GM19397 (cell line): ENCODE results near the gene LRRC4C.

Experiments
- ATAC-seq: cut with Tn5 transposase; IDR thresholded peaks from one replicate; pipeline ENCODE4 v1.9.1; 2021; ENCODE audit warnings: mild to moderate bottlenecking, moderate library complexity; ENCODE audit not compliant: unreplicated experiment

LRRC4C gene

GRCh38 chr11:40391679-40392078, 1067.8 kb downstream of the LRRC4C start:
- ATAC-seq, result no peak

DNA sequence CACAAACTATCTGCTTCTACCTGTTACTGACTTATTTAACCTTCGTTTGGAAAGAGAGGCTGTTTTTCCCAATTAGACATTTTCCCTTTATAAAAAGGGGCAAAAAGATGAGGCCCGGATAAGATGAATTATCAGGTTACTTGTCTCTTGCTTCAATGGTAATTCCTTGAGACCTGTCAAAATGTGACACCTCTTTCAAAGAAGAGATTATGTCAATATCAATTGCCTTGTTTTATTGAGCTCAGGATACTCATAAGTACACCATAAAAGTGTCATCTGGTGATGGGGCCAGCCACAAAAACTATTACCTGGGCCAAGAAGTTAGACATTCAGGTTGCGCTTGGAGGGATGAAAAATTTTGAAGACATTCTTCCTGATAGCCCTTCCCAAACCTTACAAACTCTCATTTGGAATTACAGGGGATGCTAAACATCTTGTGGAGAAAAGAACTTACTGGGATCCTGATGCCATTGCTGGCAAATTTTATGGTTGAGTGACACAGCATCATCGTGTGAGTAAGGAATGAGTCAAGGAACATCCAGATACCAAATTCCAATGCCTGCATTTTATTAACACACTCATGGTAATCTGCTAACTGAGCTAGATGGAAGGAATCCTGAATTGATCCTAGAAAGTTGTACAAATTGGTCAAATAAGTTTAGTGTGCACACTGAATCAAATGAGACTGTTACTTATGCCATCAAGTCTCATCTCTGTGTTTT, 1071.2 kb downstream of the LRRC4C start:
- no peak for ATAC-seq

DNA sequence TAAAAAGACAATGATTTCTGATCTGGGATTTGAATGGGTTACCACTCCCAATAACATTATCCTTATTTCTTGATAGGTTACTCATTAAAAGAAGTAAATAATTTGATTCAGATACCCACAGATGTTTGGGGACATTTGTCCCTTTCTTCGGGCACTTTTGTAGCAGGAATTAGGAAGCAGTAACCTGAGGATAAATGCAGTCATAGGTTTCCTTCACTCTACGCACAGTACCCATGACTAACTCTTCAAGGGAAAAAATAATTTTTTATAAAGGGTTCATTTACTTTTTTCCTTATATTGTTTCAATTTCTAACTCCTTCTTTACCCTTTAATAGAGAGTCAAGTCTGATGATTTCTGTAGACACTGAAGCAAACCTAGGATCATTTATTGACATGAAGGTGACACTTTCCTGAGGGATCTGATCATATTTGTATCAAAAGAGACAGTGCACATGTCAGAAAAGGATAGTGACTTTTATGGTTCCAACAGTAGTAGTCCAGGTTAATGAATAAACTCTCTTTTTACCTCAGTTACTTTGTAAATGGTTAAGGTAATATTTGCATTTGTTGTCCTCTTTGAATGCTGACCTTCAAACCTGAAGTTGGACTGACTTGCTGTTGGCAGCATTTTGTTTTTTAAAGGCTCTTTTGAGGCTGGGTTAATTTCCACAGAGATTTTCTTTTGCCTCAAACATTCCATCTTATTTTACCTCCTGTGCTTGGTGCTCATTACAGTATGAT, 1072.0 kb downstream of the LRRC4C start:
- ATAC-seq, result no peak

- ATAC-seq, result no peak
Measured at GRCh38 chr11:40384991-40385390, 1074.5 kb downstream of the LRRC4C start.

DNA sequence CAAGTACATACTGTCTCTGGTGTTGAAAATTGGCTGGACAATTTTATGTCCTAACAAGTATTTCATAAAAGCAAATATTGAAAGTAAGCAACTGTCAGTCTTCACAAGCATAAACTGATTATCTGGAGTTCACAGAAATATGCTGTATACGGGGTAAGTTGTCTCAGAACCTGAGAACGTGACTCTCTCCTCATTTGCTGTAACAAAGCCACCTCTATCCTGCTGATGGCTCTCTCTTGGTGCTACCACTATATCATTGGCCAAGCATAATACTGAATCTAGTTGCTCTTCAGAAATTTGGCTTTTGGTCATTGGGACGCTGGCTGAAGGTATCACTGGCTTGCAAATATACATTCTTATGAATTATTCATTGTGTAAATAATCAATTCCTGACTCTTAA, 1078.0 kb downstream of the LRRC4C start:
- no peak for ATAC-seq

DNA sequence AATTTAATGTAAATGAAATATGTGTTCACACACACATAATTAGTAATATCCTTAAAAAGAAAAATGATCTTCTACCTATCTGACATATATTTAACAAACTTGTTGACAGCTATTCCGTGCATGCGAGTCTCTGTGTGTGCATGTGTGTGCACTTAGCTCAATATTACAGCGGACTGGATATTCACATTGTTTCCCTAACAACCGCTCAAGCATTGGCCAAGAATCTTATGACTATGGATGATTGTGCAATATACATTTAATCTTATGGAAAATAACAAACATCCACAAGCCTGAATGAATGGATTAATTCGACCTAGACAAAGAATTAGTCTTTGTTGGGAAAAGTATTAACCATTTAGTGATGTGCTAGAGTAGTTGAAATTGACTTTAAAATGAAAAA, 1078.6 kb downstream of the LRRC4C start:
- no peak for ATAC-seq

DNA sequence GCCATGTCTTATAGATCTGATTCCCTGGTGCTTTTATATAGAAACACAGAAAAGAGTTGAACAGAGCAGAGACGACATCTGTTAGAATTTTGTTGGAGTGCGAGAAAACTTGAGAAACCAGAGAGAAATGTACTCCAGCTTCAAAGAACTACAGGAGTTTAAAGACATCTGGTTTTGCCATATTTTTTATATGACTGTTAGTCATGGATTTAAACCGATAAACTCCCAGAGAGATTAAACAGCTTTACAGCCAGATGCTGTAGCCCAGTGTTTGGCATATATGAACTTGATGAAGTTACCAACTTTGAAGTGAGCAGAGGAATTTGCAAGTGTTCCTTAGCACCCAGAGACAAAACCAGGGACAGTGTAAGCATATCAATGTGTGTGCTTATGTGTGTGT, 1083.1 kb downstream of the LRRC4C start:
- no peak for ATAC-seq

DNA sequence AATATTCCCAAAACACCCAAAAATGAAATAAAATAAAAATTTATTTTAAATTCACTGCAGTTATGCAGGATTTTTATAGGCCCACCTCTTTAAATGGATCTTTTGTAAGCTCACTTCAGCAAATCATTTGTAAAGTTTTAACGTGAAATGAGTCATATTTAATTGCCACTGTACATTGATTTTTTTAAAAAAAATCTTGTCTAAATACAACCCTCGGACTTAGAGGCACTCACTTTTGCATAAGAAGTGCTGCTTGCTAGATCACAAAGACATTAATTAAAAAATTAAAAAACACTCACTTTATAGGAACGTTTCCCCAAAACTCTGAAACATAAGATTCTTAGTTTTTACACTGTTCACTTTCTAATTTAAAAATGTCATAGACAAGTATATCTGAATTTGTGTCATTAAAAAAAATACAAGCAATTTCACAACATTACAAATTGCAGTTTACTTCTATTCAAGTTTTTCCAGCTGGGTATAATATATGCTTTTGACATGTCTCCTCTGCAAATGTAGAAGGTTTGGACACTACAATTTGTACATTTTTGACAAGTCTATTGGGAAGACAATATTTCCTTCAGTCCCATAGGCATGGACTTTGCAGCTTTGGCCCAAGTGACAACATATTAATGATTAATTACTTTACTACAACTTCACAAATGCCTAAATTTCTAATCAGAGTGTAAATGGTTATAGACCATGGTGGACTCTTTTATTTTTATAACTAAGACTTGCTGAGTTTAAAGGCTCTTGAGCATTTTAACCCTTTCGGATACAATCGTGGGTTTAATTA, 1088.4 kb downstream of the LRRC4C start:
- ATAC-seq, result no peak

GRCh38 chr11:40360206-40360798, 1099.2 kb downstream of the LRRC4C start:
- ATAC-seq, result no peak

DNA sequence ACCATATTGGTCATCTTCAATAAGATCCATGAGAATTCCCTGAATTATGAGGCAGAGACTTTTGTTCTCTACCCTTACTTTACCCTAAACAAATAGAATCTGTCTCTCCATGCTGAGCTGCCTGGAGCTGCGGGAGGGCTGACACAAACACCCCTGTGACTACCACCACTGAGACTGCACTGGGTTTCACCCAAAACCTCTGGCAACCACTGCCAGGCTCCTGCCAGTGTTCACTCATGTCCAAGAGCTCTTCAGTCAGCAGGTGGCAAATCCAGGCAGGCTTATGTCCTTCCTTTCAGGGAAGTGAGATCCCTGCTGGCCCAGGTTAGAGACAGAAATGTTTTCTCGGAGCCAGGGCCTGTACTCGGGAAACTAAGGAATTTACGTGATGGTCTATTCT, 1105.3 kb downstream of the LRRC4C start:
- no peak for ATAC-seq

DNA sequence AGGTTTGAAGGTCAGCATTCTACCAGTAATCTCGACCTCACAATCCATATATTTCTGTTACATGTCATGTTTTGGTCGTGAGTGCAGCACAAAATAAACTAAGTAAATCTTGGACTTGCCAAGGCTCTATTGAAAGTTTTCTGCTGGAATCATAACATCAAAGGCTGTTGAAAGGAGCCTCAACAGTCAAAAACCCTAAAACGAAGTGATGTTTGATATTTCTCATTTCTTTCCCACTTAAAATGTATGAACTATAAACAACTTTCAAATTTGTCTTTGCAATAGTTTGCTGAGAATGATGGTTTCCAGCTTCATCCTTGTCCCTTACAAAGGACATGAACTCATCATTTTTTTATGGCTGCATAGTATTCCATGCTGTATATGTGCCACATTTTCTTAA, 1118.5 kb downstream of the LRRC4C start:
- ATAC-seq, result no peak

DNA sequence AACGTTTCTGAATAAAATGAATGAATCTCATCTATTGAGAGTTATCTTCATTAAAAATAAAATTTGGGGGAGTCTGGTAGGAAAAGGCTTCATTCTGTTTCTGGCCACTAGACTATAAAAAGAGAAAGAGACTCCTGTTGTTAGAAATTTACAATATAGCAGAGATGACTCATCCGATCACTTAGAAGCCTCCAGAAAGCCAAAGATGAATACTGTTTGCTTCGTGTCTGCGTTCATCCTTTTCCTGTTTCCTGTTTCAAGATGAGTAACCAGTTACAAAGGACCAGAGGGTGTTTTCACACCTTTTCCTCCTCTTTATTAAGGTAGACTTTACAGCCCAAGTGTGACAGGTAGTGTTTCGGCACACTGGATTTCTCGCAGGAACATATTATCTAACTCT, 1120.7 kb downstream of the LRRC4C start:
- ATAC-seq, result no peak

GRCh38 chr11:40338062-40338461, 1121.4 kb downstream of the LRRC4C start:
- ATAC-seq, result no peak

DNA sequence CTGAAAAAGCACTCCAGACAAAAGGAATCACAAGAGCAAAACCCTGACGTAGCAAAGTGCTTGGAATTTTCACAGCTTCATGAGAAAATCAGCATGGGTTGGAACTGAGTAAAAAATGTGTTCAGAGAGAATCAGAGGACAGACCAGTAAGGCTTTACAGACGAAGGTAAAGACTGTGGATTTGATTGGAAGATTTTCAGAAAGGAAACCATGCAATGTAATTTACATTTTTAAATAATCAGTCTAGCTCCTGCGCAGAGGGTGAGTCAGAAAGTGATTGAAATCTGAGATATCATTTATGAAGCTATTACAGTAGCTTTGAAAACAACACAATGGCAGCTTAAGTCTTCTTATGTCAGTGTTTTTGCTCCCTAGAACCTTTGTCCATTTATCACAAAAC, 1122.3 kb downstream of the LRRC4C start:
- no peak for ATAC-seq

GRCh38 chr11:40328890-40329614, 1130.4 kb downstream of the LRRC4C start:
- ATAC-seq, result no peak

DNA sequence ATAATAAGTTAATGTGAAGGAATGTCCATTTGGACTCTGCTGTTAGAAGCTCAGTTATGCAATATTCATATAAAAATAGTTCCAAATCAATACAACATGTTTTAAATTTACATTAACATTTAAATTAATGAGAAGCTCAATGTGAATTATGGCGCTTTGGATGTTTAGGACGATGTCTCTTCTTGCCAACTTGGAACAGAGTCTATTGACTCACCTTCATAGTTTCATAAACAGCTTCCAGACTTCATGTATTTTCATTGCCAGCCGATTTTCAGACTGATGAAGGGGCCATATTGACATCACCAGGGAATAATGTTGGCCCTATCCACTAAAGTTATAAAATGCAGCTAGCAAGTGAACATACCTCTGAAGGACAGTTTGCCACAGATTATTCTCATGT, 1136.2 kb downstream of the LRRC4C start:
- ATAC-seq, result no peak

DNA sequence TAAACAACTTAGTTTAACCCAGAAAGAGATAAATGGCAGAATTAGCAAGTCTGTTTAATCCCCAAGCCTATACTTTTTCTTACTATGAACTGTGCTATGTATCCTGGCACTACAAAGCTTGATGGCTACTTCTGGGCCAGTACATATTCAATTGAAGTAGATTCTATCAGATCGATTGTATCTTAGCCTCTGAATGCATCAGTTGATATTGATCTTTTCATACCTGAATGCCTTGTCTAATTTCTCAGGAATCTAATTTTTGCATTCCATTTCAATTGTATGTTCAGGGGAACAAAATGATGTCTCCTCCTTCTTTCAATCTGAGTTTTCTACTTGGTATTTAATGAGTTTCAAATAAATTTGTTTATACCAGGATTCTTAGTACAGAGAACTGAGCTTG, 1137.9 kb downstream of the LRRC4C start:
- ATAC-seq, result no peak

DNA sequence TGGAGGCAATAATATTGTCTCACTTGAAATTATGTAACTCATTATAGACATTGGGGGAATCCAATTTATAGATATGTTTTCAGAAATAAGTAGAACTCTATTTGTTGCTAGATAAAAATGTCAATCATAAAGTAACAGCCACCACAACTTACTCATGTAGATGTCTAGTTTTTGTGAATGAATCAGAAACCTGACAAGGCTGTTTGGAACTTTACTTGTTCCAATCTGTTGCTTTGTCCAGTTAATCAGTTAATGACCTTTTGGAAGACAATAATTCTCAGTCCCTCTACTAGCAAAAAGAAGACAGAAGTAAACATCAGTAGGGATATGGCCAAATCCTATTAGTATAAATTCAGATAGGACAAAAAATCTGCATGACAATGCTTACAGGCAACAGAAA, 1143.3 kb downstream of the LRRC4C start:
- no peak for ATAC-seq

GRCh38 chr11:40315122-40315521, 1144.3 kb downstream of the LRRC4C start:
- ATAC-seq, result no peak

- ATAC-seq, result no peak
Measured at GRCh38 chr11:40314327-40314726, 1145.1 kb downstream of the LRRC4C start.
